ENCODE measurements around the gene AK9. TPM values are rescaled to one million over a fixed set of nuclear protein-coding genes. Genes with fewer than 3 reads are reported as not detected.

AK9 gene
- total and polyA plus RNA-seq, 2 of the 4 experiments (the other 2 are of a cell fraction) = 1.7 to 1.8 TPM

- ChIA-PET CTCF (no interaction called here), POLR2A (ENCODE audit: unreplicated experiment) (no interaction called here)
- Histone ChIP-seq H4K8ac (ENCODE audit: low read depth in 2 of 2, low read length in 2 of 2) (no peak overlapping the region), H3K9ac (ENCODE audit: low read depth, low read length) (no peak overlapping the region), H4K5ac (ENCODE audit: low read depth, low read length) (no peak overlapping the region), H3K18ac (ENCODE audit: low read depth, low read length) (no peak overlapping the region), H3K4me2 (ENCODE audit: low read depth, low read length) (no peak overlapping the region), H3K27ac (ENCODE audit: insufficient read depth, low read length) (no peak overlapping the region), H3K36me3 (ENCODE audit: control insufficient read depth, insufficient read depth, low read length) (peaks cover 66% of the 10 kb centered on the region), H3K9me1 (ENCODE audit: insufficient read depth, low read length) (peaks cover 19% of the 10 kb centered on the region), H4K91ac (ENCODE audit: insufficient read depth, low read depth, low read length) (no peak overlapping the region), H3K27me3 (ENCODE audit: control insufficient read depth, insufficient read depth, low read length) (no peaks in the 10 kb centered on the region), H2BK120ac (ENCODE audit: low read depth, low read length) (no peak overlapping the region), H2BK15ac (ENCODE audit: low read depth, low read length) (no peak overlapping the region), H2BK5ac (ENCODE audit: low read depth, low read length, poor library complexity, severe bottlenecking) (no peak overlapping the region), H2AFZ (replicated peaks; ENCODE audit: low read length, poor library complexity) (no peak overlapping the region), H3K9me3 (ENCODE audit: control insufficient read depth, insufficient read depth, low read length) (no peaks in the 10 kb centered on the region), H4K20me1 (ENCODE audit: insufficient read depth, low read length) (peaks cover 7% of the 10 kb centered on the region; the same call in 1 of the 2 replicates), H3K4me1 (ENCODE audit: control insufficient read depth, insufficient read depth, low read length) (peaks cover 5% of the 10 kb centered on the region), H3K14ac (replicated peaks; ENCODE audit: low read depth, low read length) (no peak overlapping the region), H2AK5ac (ENCODE audit: low read depth, low read length) (no peak overlapping the region), H2BK20ac (ENCODE audit: low read depth, low read length) (no peak overlapping the region), H3K4ac (ENCODE audit: low read depth, low read length) (no peak overlapping the region), H3K56ac (ENCODE audit: extremely low read depth, insufficient read depth, low read length) (no peak overlapping the region), H2AK9ac (replicated peaks; ENCODE audit: low read depth, low read length, poor library complexity) (no peak overlapping the region), H3K4me3 (ENCODE audit: insufficient read depth, low read depth, low read length) (no peak overlapping the region), H3K79me1 (ENCODE audit: low read depth in 1 of 2, low read length in 2 of 2) (peaks cover 0 to 21% of the 10 kb centered on the region in 2 experiments), H3K23ac (ENCODE audit: low read depth, low read length) (no peak overlapping the region)
- ATAC-seq (ENCODE audit: low read depth) (no peak), DNase-seq (no peak)
- in situ Hi-C loops (cut with MboI; ENCODE audit: low sequenced_read_pairs) (no loop called here), dilution Hi-C loops (cut with HindIII; ENCODE audit: low sequenced_read_pairs, unreplicated experiment) (no loop called here), intact Hi-C loops (cut with micrococcal nuclease) (no loop called here)
- WGBS, 2 experiments (ENCODE audit: extremely low coverage in 2 of 2, insufficient read length in 1 of 2) = no CpG with 5 or more reads among the region's 8 CpGs
- BruUV-seq (replicated peaks) = no TSS peak
- TF ChIP-seq USF2 (IDR thresholded peaks at IDR 0.05; ENCODE audit: low read depth, low read length) = no peak
- no peak for TF ChIP-seq NFE2L2 (IDR thresholded peaks at IDR 0.05; ENCODE audit: low read depth, low read length)
- no peak for TF ChIP-seq POLR2A (IDR thresholded peaks at IDR 0.05; ENCODE audit: low read depth, low read length)
- TF ChIP-seq, protein P1, sequence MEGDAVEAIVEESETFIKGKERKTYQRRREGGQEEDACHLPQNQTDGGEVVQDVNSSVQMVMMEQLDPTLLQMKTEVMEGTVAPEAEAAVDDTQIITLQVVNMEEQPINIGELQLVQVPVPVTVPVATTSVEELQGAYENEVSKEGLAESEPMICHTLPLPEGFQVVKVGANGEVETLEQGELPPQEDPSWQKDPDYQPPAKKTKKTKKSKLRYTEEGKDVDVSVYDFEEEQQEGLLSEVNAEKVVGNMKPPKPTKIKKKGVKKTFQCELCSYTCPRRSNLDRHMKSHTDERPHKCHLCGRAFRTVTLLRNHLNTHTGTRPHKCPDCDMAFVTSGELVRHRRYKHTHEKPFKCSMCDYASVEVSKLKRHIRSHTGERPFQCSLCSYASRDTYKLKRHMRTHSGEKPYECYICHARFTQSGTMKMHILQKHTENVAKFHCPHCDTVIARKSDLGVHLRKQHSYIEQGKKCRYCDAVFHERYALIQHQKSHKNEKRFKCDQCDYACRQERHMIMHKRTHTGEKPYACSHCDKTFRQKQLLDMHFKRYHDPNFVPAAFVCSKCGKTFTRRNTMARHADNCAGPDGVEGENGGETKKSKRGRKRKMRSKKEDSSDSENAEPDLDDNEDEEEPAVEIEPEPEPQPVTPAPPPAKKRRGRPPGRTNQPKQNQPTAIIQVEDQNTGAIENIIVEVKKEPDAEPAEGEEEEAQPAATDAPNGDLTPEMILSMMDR (conservative IDR thresholded peaks at IDR 0.05; ENCODE audit: low read depth, low read length) = no peak
- TF ChIP-seq FOS (IDR thresholded peaks at IDR 0.05; ENCODE audit: low read depth, low read length) = no peak
- no peak for TF ChIP-seq SMC3 (IDR thresholded peaks at IDR 0.05; ENCODE audit: low read depth, low read length)
- no peak for TF ChIP-seq RFX5 (IDR thresholded peaks at IDR 0.05; ENCODE audit: low read depth, low read length)
- no peak for TF ChIP-seq RAD21 (IDR thresholded peaks at IDR 0.05; ENCODE audit: low read length)
- TF ChIP-seq MAFK (IDR thresholded peaks at IDR 0.05; ENCODE audit: low read depth, low read length) = no peak
- no peak for TF ChIP-seq CEBPB (IDR thresholded peaks at IDR 0.05; ENCODE audit: low read depth, low read length)
- TF ChIP-seq RCOR1 (IDR thresholded peaks at IDR 0.05; ENCODE audit: insufficient replicate concordance, low read length) = no peak
- no peak for TF ChIP-seq CHD1 (IDR thresholded peaks at IDR 0.05; ENCODE audit: low read depth, low read length)
- no peak for TF ChIP-seq MXI1 (IDR thresholded peaks at IDR 0.05; ENCODE audit: borderline replicate concordance, low read depth, low read length)
- no peak for TF ChIP-seq MAZ (IDR thresholded peaks at IDR 0.05; ENCODE audit: borderline replicate concordance, low read depth, low read length)
- TF ChIP-seq, protein P2, sequence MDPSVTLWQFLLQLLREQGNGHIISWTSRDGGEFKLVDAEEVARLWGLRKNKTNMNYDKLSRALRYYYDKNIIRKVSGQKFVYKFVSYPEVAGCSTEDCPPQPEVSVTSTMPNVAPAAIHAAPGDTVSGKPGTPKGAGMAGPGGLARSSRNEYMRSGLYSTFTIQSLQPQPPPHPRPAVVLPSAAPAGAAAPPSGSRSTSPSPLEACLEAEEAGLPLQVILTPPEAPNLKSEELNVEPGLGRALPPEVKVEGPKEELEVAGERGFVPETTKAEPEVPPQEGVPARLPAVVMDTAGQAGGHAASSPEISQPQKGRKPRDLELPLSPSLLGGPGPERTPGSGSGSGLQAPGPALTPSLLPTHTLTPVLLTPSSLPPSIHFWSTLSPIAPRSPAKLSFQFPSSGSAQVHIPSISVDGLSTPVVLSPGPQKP (IDR thresholded peaks at IDR 0.05; ENCODE audit: borderline replicate concordance, low read depth, low read length) = no peak
- no peak for TF ChIP-seq BHLHE40 (IDR thresholded peaks at IDR 0.05; ENCODE audit: low read depth, low read length)
These were observed 244.5 kb downstream of the AK9 start for GRCh38 chr6:109446541-109446940.
